K562 (cell line): ENCODE measurements around the gene PGBD1.

Experiments
- MYNN ChIP-seq, 2 experiments: sonication (generic); formaldehyde crosslinking in 1 of 2; IDR thresholded peaks; 2 replicates each; pipeline versions ENCODE4 v1.5.0 to v1.6.1; 2016 to 2020; ENCODE audit warnings: antibody characterized with exemption in 1 of 2, missing genetic modification reagents in 1 of 2
- POLR2A ChIP-seq: fragments of 450-650 bp; conservative IDR thresholded peaks from 2 replicates; pipeline ENCODE4 v1.6.1; 2016
- TRIM28 ChIP-seq: fragments of 450-650 bp; IDR thresholded peaks from 2 replicates; pipeline ENCODE4 v1.6.1; 2017
- ZBTB1 ChIP-seq: sonication (generic); formaldehyde crosslinking; IDR thresholded peaks from 2 replicates; pipeline ENCODE4 v1.8.1; 2023; ENCODE audit warnings: missing genetic modification reagents, low read depth, mild to moderate bottlenecking, borderline replicate concordance
- TF ChIP-seq, protein P1 (sequence below), 3 experiments: IDR thresholded peaks in 2 of 3; conservative IDR thresholded peaks in 1 of 3; 2 replicates each; pipeline ENCODE4 v1.5.1; 2011 to 2012; ENCODE audit warnings: low read length in 3 of 3, mild to moderate bottlenecking in 3 of 3, control low read depth in 2 of 3, improper control_type of control experiment in 1 of 3, inconsistent platforms in 1 of 3, low read depth in 1 of 3, mixed read lengths in 1 of 3, moderate library complexity in 1 of 3; ENCODE audit not compliant: insufficient read depth in 2 of 3
- TF ChIP-seq, protein P2 (sequence below): fragments of 250-450 bp; sonication (Bioruptor Pico); IDR thresholded peaks from 2 replicates; pipeline ENCODE4 v1.8.0; 2021; ENCODE audit warnings: moderate library complexity, mild to moderate bottlenecking, inconsistent platforms
- TF ChIP-seq, protein P3 (sequence below): fragments of 150-350 bp; IDR thresholded peaks from 2 replicates; pipeline ENCODE4 v1.6.1; 2014; ENCODE audit warnings: low read depth, mild to moderate bottlenecking, low read length, borderline replicate concordance
- TF ChIP-seq, protein P4 (sequence below): fragments of 200-800 bp; sonication (Bioruptor generic); IDR thresholded peaks from 2 replicates; pipeline ENCODE4 v1.6.1; 2016; ENCODE audit warnings: missing genetic modification characterization, missing compliant biosample characterization
- TF ChIP-seq, protein P5 (sequence below): fragments of 250-450 bp; sonication (Bioruptor Pico); IDR thresholded peaks from 2 replicates; pipeline ENCODE4 v1.5.0; 2020; ENCODE audit warnings: mild to moderate bottlenecking

DNA sequence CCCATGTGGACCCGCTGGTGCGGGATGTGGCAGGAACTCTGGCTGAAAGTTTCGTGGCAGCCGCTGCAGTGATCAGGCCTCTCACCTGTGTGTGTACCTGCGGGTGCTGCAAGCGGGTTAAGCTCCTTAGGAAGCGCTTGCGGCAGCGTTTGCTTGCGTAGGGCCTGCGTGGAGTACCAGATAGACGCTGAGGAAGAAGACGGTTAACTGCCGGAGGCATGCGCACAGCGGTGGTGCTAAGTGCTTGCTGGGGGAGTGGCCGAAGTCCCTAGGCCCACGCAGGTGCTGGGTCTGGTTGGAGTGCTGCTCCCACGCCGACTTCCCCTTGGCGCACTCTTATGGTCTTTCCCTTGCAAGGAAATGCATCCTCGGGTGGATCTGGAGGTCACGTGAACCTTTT is 31.6 kb downstream of the PGBD1 start:
- TF ChIP-seq, protein P1, sequence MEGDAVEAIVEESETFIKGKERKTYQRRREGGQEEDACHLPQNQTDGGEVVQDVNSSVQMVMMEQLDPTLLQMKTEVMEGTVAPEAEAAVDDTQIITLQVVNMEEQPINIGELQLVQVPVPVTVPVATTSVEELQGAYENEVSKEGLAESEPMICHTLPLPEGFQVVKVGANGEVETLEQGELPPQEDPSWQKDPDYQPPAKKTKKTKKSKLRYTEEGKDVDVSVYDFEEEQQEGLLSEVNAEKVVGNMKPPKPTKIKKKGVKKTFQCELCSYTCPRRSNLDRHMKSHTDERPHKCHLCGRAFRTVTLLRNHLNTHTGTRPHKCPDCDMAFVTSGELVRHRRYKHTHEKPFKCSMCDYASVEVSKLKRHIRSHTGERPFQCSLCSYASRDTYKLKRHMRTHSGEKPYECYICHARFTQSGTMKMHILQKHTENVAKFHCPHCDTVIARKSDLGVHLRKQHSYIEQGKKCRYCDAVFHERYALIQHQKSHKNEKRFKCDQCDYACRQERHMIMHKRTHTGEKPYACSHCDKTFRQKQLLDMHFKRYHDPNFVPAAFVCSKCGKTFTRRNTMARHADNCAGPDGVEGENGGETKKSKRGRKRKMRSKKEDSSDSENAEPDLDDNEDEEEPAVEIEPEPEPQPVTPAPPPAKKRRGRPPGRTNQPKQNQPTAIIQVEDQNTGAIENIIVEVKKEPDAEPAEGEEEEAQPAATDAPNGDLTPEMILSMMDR (IDR thresholded peaks at IDR 0.05 in 2 of 3, conservative IDR thresholded peaks at IDR 0.05 in 1 of 3; ENCODE audit: insufficient read depth in 2 of 3, low read depth in 1 of 3, low read length in 3 of 3), result no peak
- TF ChIP-seq TRIM28, result no peak
- TF ChIP-seq, protein P2, sequence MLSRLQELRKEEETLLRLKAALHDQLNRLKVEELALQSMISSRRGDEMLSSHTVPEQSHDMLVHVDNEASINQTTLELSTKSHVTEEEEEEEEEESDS, result no peak
- TF ChIP-seq, protein P3, sequence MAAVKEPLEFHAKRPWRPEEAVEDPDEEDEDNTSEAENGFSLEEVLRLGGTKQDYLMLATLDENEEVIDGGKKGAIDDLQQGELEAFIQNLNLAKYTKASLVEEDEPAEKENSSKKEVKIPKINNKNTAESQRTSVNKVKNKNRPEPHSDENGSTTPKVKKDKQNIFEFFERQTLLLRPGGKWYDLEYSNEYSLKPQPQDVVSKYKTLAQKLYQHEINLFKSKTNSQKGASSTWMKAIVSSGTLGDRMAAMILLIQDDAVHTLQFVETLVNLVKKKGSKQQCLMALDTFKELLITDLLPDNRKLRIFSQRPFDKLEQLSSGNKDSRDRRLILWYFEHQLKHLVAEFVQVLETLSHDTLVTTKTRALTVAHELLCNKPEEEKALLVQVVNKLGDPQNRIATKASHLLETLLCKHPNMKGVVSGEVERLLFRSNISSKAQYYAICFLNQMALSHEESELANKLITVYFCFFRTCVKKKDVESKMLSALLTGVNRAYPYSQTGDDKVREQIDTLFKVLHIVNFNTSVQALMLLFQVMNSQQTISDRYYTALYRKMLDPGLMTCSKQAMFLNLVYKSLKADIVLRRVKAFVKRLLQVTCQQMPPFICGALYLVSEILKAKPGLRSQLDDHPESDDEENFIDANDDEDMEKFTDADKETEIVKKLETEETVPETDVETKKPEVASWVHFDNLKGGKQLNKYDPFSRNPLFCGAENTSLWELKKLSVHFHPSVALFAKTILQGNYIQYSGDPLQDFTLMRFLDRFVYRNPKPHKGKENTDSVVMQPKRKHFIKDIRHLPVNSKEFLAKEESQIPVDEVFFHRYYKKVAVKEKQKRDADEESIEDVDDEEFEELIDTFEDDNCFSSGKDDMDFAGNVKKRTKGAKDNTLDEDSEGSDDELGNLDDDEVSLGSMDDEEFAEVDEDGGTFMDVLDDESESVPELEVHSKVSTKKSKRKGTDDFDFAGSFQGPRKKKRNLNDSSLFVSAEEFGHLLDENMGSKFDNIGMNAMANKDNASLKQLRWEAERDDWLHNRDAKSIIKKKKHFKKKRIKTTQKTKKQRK, result no peak
- TF ChIP-seq, protein P4, sequence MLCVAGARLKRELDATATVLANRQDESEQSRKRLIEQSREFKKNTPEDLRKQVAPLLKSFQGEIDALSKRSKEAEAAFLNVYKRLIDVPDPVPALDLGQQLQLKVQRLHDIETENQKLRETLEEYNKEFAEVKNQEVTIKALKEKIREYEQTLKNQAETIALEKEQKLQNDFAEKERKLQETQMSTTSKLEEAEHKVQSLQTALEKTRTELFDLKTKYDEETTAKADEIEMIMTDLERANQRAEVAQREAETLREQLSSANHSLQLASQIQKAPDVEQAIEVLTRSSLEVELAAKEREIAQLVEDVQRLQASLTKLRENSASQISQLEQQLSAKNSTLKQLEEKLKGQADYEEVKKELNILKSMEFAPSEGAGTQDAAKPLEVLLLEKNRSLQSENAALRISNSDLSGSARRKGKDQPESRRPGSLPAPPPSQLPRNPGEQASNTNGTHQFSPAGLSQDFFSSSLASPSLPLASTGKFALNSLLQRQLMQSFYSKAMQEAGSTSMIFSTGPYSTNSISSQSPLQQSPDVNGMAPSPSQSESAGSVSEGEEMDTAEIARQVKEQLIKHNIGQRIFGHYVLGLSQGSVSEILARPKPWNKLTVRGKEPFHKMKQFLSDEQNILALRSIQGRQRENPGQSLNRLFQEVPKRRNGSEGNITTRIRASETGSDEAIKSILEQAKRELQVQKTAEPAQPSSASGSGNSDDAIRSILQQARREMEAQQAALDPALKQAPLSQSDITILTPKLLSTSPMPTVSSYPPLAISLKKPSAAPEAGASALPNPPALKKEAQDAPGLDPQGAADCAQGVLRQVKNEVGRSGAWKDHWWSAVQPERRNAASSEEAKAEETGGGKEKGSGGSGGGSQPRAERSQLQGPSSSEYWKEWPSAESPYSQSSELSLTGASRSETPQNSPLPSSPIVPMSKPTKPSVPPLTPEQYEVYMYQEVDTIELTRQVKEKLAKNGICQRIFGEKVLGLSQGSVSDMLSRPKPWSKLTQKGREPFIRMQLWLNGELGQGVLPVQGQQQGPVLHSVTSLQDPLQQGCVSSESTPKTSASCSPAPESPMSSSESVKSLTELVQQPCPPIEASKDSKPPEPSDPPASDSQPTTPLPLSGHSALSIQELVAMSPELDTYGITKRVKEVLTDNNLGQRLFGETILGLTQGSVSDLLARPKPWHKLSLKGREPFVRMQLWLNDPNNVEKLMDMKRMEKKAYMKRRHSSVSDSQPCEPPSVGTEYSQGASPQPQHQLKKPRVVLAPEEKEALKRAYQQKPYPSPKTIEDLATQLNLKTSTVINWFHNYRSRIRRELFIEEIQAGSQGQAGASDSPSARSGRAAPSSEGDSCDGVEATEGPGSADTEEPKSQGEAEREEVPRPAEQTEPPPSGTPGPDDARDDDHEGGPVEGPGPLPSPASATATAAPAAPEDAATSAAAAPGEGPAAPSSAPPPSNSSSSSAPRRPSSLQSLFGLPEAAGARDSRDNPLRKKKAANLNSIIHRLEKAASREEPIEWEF (CRISPR knock-in tag), result no peak
- no peak for TF ChIP-seq ZBTB1 (CRISPR knock-in tag)
- TF ChIP-seq, protein P5, sequence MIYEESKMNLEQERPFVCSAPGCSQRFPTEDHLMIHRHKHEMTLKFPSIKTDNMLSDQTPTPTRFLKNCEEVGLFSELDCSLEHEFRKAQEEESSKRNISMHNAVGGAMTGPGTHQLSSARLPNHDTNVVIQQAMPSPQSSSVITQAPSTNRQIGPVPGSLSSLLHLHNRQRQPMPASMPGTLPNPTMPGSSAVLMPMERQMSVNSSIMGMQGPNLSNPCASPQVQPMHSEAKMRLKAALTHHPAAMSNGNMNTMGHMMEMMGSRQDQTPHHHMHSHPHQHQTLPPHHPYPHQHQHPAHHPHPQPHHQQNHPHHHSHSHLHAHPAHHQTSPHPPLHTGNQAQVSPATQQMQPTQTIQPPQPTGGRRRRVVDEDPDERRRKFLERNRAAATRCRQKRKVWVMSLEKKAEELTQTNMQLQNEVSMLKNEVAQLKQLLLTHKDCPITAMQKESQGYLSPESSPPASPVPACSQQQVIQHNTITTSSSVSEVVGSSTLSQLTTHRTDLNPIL, result no peak
- no peak for TF ChIP-seq POLR2A
- no peak for TF ChIP-seq MYNN (IDR thresholded peaks at IDR 0.05)
- no peak for TF ChIP-seq MYNN (CRISPR knock-in tag; IDR thresholded peaks at IDR 0.05)
